SW480 (cell line): ENCODE measurements around the gene SGO1.
"Not testable (repeated sequence)": the region's sequence is repeated elsewhere in the genome, so short reads cannot be mapped to it uniquely, and the experiment has no call there.

Source experiments
- DNase-seq: peaks from one replicate; pipeline ENCODE4 v3.0.0-alpha.2; 2016; ENCODE audit warnings: low spot score

SGO1 gene

DNA sequence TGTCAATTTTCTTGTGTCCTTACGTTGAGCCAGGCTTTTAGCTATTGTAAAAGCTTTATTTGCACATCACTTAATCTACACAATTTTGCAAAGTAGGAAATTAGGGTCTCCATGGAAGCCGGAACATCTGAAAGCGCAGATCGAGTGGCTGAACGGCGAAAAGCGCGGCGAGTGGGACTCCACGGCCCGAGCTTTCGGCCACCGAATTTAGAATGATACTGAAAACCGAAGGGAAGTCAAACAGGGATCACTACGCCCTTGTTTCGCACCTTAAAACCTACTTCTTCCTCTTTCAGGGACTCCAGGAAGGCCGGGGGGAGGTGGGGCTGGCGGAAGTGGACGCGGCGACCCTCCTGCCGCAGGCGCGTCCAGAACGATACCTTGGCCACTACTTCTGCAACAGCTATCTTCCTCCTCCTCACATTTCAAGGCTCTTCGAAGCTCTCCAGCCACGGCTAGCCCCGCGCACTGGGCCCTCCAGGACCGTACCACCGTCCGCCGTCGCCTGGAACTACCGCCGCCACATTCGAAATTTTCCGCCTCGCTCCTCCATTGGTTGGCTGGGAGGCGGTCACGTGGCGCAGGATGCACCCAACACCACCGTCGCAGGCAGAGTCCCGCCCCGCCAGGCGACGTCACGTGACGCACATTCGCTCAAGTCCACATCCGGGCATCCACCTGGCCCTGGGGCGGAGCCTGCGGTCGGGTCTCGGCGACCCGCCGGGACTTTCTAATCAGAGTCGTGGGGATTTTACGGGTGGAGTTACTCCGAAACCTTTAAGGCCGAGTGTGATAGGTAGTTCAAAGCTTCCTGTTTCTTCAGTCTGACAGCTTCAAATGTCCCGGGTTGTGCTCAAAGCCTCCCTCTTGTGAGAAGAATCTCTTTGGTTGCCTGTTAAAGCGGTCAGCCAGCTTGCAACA lies at the start of gene SGO1:
TSS of gene SGO1 (minus strand) at position 528 of the 921 bp plus-strand sequence. CDS start 2,179 bp downstream, outside the sequence.
- peak; percentile 93 for DNase-seq

DNA sequence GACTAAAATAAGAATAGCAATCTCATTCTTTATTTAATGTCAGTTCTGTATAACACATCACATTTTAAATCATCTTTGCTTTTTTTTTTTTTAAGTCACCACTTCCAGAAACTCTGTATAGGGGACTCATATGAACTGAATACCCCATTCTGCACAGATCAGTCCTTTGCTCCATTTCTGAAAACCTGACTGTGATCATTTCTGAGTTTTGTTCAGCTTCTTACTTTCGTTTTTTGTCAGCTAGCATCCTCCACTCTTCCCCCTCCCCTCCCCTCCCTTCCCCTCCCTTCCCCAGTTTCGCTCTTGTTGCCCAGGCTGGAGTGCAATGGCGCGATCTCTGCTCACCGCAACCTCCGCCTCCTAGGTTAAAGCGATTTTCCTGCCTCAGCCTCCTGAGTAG lies 49.8 kb upstream of the SGO1 start:
- no peak for DNase-seq

DNA sequence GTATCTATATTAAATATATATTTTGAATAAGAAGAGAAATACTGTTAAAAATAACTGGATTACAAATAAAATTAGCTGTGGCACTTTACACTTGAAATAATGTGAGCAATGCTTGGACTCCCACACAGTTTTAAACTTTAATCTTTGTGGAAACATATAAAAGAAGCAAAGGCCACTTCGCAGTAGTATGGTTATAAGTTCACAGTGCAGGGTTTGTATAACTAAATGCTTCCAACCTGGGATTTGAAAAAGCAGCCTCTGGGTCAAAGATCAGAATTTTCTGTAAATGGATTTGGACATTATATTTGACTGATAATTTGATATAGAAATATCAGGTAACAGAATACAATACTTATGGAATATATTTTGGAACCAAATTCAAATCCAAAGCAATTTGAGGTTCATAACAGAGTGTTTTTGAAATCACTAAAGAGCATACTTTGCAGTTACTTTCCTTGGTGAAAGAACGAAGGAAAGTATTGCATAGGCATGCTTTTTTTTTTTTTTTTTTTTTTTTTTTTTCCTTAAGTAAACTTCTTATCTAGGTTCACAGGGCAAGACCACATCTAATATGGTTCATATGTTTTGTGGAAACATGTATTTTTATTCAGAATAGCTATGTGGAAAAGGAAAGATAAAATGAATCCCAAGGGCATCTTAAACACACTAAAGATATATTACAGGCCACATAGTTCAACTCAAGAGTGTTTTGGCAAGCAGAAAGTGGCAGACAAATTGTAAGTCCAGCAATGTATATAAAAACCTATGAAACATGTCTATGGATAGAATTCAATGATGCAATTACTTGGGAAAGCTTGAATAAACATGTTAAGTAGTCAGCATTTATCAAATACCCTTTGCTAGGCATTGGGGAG lies 47.1 kb upstream of the SGO1 start:
- no peak for DNase-seq

DNA sequence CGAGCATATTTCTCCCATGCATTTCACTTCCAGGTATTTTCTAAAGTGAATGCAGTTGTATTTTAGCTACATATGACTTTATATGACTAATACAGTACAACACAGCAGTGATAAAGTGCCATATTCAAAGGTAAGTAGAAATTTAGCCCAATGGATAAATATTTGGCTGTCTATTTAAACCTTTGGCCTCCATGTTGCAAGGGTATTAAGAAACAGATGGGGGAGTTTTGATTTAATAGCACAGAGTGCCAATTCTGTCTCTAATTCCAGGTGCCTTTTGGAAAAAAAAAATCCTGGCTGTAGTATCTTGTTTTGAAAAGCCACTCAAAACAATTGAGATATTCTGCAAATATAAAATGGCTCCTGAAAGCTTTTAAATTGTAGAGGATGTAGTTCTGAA lies 44.9 kb upstream of the SGO1 start:
- DNase-seq, result no peak

DNA sequence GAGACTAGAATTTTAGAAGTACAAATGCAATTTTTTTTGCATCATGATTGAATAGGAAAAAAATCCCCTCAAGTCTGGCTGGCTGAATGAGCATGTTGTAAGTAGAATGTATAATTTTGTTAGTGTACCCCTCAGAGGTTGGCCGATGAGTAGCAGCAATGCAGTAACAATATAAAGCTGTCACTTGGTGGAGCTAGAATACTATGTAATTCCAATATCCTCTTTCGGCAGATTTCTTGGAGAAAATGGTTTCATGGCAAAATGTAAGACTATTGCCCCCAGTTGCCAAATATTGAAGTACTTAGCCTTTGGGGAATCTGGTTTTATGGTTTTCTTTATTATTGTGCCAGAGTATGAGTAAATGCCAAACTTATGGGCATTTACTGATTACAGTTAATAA lies 39.8 kb upstream of the SGO1 start:
- peak; percentile 27 for DNase-seq

DNA sequence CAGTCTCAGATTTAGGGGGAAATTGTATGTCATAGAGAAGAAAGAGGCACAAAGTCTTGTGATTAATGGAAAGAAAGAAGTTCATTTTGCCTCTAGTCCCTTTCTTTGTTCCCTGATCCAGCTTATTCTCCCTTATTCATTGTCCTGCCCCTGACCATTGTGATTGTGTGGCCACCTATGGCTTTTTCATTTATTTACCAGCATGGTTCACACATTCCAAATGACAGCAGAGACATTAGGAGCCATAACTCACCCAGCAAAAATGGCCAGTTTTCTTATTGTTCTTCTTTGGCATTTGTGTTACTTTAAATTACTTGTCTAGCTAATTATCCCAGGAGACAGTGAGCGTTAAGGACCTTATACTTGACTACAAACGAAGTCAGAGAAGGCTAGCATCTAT lies 36.3 kb upstream of the SGO1 start:
- no peak for DNase-seq

DNA sequence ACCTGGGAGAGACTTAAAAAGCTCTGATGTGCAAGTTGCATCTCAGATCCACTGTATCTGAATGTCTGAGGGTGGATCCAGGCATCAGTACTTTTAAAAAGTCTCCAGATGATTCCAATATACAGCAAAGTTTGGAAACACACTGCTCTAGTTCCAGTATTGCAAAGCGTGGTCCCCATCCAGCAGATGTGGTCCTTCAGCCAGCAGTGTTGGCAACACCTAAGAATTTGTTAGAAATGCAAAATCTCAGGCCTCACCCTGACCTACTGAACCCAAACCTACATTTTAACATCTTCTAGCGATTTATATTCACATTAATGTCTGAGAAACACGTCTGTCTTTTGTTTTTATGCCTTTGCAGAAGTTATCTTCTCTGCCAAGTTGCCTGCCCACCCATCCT lies 32.2 kb upstream of the SGO1 start:
- DNase-seq, result no peak

DNA sequence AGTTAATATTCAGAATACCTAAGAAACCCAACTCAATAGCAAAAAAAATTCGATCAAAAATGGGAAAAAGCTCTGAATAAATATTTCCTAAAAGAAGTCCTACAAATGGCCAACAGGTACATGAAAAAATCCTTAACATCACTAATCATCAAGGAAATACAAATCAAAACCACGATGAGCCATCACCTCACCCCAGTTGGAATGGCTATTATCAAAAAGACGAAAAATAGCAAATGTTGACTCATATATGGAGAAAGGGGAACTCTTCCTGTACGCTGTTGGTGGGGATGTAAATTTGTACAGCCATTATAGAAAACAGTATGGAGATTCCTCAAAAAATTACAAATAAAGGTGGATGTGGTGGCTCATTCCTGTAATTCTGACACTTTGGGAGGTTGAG lies 29.6 kb upstream of the SGO1 start:
- DNase-seq, result no peak

DNA sequence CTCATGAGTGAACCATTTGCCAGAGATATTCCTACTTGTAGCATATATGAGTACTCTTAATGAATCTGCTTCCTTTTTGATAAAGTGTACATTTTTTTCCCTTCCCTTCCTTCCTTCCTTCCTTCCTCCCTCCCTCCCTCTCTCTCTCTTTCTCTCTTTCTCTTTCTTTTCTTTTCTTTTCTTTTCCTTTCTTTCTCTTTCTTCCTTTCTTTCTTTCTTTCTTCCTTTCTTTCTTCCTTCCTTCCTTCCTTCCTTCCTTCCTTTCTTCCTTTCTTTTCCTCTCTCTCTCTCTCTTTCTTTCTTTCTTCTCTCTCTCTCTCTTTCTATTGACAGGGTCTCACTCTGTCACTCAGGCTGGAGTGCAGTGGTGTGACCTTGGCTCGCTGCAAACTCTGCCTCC lies 27.5 kb upstream of the SGO1 start:
- not testable (repeated sequence) for DNase-seq

DNA sequence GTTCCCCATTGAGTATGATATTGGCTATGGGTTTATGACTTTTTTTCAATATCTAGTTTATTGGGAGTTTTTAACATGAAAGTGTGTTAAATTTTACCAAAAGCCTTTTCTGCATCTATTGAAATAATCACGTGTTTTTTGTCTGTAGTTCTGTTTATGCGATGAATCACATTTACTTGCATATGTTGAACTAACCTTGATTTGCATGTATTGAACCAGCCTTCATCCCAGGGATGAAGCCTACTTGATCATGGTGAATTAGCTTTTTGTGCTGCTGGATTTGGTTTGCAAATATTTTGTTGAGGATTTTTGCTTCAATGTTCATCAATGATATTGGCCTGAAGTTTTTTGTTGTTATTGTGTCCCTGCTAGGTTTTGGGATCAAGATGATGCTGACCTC lies 21.9 kb upstream of the SGO1 start:
- DNase-seq, result not testable (repeated sequence)

DNA sequence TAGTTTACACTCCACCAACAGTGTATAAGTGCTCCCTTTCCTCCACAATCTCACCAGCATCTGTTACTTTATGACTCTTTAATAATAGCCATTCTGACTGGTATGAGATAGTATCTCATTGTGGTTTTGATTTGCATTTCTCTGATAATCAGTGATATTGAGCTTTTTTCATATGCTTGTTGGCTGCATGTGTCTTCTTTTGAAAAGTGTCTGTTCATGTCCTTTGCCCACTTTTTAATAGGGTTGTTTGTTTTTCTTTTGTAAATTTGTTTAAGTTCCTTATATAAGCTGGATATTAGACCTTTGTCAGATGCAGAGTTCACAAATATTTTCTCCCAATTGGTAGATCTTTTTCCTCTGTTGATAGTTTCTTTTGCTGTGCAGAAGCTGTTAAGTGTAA lies 19.9 kb upstream of the SGO1 start:
- DNase-seq, result not testable (repeated sequence)

DNA sequence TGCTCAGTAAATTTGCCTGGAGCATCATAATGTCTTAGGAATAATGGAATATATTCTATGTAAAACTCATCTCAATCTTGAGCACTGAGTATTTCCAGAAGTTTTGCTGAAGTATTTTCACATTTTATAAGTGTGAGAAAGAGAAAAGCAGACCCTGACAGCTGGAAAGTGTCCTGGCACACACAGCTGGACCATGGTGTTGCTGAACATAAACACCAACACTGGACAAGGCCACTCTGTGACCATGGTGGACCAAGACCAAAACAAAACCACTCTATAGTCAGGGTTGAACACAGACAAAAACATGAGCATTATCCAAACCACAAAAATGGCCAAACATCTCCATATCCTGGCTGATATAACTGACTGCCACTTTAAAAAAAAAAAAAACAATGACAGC lies 15.1 kb upstream of the SGO1 start:
- no peak for DNase-seq

DNA sequence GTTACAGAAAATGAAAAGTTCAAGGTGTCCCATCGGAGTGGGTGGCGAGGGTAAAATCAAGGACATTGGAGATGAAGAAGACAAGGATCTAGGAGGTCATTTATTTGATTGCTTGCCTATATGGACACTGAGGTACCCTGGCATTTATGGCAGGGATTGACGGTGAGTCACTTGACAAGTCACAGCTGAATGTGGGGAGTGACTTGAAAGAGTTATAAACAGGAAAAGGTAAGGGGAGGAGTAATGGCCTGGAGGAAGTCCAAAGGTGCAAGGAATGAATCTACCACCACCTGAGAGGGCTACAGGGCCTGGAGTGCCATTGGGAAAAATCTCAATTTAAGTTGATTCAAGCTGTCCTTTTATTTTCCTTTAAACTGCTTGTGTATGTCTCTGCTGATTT lies 11.8 kb upstream of the SGO1 start:
- peak; percentile 53 for DNase-seq

DNA sequence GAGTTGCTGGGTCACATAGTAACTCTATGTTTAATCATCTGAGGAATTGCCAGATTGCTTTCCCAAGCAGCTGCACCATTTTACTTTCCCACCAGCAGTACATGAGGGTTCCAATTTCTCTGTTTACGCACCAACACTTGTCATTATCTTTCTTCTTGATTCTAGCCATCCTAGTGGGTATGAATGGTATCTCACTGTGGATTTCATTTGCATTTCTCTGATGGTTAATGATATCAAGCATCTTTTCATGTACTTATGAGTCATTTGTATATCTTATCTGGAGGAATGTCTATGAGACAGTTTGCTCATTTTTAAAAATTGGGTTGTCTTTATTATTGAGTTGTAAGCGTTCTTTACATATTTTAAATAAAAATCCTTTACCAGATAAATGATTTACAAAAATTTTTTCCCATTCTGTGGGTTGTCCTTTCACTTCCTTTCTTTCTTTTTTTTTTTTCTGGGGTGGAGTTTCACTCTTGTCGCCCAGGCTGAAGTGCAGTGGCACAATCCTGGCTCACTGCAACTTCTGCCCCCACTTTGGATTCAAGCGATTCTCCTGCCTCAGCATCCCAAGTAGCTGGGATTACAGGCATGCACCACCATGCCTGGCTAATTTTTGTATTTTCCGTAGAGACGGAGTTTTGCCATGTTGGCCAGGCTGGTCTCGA lies 8.9 kb upstream of the SGO1 start:
- DNase-seq, result no peak

DNA sequence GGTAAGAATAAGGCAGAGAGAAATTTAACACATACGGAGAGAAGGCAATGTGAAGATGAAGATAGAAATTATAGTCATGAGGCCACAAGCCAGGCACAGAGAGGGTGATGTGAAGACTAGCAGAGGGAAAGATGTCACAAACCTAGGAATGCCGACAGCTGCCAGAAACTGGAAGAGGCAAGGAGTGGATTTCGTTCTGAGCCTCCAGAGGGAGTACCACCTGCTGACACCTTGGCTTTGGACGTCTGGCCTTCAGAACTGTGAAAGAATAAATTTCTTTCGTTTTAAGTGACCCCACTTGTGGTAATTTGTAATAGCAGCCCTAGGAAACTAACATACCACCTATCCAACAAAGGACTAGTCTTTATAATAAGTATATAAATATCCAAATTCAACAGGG lies 5.0 kb upstream of the SGO1 start:
- no peak for DNase-seq

DNA sequence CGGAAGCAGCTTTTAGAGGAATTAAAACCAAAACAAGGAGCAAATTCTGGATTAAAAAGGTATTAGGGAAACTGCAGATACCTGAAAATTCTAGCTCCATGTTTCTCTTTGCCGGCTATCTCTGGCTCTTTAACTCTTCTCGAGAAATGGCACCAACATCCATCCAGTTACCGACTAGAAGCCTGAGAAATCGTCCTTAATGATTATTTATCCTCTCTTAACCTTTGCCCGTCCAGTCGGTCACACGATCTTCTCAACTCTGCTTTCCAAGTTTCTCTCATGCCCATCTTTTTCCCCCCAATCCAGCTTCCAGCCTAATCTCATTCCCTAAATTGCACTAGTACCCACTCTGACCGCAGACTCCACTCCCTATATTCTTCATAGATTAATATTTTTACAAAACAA lies 596 bp upstream of the SGO1 start:
- no peak for DNase-seq

DNA sequence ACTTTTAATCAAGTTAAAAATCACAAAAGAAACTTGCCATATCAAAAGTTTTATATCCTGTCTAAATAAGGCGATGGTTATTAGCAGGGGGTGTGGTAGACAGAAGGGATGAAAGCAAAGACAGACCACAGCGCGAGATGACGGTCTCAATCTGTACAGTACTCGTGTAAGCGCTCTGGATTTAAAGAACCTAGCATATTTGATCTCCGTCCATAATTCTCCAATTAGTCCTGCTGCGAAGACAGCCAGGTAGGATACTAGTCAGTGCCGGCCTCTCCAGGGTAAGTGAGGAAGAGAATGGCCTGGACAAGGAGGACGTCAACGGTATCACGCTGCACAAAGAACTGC lies 701 bp downstream of the SGO1 start:
- DNase-seq, result peak; percentile 31

DNA sequence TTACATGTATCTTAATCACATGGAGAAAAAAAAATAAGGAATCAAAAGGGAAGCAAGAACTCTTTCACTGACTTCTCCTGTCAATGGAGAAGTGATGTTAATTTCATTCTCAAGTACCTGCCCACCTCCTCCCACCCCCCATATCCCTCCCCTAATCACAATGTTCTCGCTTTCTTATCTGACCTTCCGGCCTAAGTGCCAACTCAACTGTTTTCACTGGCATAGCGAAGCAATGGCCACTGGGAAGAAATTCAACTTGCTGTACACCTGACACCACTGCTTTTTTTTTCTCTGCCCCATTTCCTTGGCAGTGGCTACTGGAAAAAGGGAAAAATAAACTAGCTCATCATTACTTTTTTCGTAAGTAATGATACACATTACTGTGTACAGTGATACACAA lies 3.8 kb downstream of the SGO1 start:
- no peak for DNase-seq

DNA sequence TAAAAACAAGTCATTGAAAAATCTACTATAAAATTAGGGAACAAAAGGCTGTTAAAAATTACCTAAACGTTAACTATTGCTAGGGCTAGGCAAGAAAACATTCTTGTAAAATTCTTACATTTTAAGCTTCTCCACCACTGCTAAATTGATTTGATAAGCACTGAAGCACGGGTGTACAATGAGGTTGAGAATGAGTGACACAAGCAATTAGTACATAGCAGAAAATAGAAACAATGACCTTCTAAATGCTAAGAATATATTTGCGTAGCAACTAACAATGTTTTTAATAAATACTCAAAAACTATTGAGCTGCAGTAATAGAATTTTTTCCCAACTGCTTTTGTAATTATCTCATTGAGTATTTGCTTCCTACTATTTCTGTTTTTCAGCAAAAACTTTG lies 4.7 kb downstream of the SGO1 start:
- DNase-seq, result no peak

DNA sequence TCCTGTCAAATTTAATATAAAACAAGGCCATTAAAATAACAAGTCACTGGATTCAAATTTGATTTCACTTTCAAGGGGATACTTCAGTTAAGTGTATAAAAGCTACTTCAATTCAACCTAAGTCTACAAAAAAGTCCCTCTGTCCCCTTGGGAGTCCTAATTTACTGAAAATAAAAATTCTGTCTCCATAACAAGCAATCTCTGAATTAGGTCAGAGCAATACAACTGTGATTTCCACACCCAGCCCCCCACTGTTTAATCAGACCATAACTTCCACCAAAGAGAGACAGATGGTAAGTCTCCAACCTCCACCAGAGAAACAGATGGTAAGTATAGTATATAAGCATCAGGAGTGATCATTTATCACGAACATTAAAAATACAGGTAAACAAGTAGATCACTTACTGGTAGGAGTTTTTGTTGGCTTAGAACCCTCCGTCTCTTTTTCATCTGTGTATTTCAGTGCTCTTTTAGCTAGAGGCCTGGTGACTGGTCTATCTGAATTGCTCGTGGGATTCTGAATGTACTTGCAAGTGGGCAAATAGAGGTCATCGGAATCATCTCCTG lies 12.1 kb downstream of the SGO1 start:
- no peak for DNase-seq

DNA sequence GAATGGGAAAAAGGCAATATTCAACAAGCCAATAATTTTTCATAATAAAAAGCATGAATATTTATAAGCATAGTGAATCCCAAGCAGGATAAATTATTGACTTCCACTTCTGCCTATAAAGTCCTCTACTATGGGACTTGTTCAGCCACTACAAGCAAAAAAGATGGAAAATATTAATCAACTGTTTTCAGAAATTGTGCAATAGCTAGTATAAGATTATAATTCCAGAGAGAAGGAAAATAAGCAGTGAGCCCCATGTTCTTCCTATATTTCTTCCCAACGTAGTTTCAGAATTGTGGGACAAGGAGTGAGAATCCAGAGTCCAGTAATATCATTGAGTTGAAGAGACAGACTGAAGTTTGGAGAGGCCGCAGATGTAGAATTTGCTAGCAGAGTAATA lies 24.3 kb downstream of the SGO1 start:
- DNase-seq, result no peak

DNA sequence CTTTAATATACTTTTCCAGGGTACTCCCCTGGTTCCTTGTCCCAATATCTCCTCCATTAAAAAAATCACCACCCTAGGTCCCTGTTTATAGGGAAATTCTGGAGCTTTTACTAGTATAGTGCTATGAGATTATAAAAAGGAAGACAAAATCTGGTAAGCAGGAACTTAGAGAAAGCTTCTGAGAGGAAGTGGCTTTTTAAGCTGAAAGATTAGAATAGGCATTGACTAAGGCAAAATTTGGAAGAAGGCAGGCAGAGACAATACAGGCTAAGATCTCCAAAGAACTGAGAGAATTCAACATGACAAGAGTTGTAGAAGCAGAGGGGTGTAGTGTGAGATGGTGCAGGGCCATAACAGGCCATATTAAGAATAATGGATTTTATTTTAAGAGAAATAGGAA lies 25.8 kb downstream of the SGO1 start:
- DNase-seq, result no peak
